Fibroblast of skin of left quadriceps (primary cell): ENCODE results near the gene MCUB.
"Not testable (repeated sequence)": the region's sequence is repeated elsewhere in the genome, so short reads cannot be mapped to it uniquely, and the experiment has no call there.

Experiments
- DNase-seq, 2 experiments: peaks; one replicate each; pipeline ENCODE4 v3.0.0-alpha.2; 2013; ENCODE audit warnings: low read depth in 2 of 2

MCUB gene

GRCh38 chr4:109678925-109679324 is 118.9 kb downstream of the MCUB start:
- not testable (repeated sequence) for DNase-seq

DNA sequence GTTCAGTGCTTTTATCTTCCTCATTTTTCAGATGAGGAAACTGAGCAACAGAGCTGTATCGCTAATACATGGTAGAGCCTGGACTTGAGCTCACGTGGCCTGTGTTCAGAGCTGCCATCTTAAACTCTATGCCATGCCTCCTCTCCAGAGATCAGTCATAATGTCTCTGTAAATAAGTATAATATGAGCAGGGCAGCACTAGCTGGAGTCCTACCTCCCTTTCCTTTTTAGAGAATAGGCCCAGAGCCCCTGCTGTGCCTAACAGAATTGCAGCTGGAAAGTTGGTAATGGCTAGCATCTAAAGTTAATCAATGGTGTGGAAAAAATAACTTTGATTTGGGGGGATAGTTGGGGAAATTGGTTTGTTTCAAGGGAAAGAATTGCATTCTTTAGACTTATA is 122.8 kb downstream of the MCUB start:
- DNase-seq = no peak

DNA sequence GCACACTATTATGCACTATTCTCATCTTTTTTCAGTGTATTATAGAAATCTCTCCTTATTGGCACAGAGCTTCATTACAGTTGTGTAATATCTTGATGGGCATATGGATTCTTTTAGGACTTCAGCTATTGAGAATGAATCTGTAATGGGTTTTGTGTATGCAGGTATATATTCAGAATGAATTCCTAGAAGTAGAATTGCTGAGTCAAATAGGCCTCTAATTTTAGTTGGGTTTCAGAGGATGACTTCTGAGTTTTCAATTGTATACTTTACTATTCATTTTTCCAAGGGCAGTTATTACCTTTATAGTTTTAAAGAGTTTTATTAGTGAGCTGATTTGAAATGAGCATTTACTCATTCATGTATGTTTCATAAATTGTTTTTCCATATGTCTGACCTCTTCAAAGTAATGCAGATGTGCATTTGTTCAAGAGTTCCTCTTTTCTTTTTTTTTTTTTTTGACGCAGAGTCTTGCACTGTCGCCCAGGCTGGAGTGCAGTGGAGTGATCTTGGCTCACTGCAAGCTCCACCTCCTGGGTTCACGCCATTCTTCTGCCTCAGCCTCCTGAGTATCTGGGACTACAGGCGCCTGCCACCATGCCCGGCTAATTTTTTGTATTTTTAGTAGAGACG is 123.7 kb downstream of the MCUB start:
- DNase-seq = no peak

DNA sequence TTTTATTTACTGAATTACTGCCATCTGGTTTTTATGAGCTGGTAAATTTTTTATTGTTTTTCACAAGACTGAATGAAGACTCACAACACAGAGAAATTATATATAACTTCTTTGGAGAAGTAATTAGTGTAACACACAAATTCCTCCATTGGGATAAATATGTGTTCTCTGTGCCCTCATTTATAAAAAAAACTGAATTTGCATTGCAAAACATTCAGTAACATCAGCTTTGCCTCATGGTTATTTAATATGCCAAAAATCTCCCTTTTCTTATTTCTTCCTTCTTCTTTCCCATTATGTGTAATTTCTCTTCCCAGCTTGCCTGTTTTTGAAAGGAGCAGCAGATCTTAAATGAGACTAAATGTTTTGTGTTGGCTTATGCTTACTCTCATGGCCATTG is 124.7 kb downstream of the MCUB start:
- DNase-seq = no peak

DNA sequence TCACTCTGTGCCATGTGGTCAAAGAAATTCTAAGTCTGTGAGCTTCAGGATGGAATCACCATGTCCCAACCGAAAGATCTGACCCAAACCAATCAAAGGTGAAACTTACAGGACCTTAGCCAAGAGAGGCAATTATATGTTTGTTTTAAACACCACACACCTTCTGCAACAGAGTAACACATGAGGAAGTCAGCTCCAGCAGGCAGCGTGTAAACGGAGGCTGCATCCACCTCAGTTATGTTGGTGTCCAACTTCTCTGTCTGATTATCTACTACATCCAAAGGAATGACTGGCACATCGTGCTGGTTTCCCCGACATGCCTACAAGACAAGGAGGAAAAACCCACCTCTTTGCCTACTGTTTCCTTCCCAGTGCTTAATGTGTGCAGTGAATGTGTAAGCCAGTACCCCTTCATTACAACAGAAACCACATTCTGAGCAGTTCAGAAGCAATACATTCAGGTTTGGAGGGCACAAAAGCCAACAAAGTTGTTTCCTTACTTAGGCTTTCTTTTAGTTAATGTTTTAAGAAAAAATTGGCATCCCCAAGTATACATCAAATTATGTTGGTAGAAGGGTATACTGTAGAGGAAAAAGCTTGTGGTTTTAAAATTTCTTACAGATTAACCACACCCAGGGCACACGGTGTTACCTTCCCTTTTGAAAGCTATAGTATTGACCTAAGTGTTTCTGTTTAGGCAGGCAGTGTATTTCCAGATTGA is 130.8 kb downstream of the MCUB start:
- no peak for DNase-seq

DNA sequence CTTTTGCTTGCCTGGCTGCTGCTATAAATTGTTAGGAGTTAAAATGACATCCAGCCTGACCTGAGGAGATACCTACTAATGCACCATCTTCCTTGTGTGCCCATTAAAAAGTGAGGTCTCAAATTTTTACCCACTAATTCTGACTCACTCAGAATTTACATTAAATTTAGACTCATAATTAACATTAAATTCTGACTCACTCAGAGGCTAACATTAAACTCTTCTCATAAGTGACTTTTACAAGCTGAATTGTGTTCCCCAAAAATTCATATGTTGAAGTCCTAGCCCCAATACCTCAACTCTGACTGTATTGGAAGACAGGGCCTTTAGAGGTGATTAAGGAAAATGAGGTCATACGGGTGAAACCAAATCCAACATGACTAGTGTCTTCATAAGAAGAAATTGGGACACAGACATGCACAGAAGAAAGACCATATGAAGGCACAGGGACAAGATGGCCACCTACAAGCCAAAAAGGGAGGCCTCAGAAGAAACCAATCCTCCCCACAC is 131.4 kb downstream of the MCUB start:
- DNase-seq = no peak

GRCh38 chr4:109698656-109699055 is 138.6 kb downstream of the MCUB start:
- DNase-seq = no peak

DNA sequence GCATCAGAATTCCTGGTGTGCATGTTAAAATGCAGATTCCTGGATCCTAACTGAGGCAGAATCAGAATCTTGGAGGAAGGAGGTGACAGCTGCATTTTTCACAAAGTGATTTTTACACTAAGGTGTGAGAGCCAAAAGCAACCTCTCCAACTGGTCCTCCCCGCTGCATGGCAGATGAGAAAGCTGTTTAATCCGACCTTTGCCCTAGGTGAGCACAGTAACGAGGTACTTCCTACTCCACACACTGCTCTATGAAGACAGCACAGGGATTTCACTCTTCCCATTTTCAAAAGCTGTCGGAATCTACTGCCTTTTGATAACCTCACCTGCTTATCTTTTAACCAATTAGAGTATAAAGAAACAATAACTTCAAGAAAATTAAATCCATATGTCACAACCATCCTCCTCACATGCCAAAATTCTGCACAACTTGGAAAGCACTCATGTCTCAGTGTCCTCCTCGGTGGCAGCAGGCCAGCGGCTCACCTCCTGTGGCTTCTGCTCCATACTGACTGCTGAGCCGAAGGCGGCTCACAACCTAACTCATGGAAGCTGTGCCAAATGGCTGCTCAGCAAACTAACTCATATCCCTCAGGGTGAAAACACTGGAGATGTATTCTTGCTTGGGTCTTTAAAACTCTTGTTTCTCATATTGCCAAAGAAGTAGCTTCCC is 139.6 kb downstream of the MCUB start:
- no peak for DNase-seq

DNA sequence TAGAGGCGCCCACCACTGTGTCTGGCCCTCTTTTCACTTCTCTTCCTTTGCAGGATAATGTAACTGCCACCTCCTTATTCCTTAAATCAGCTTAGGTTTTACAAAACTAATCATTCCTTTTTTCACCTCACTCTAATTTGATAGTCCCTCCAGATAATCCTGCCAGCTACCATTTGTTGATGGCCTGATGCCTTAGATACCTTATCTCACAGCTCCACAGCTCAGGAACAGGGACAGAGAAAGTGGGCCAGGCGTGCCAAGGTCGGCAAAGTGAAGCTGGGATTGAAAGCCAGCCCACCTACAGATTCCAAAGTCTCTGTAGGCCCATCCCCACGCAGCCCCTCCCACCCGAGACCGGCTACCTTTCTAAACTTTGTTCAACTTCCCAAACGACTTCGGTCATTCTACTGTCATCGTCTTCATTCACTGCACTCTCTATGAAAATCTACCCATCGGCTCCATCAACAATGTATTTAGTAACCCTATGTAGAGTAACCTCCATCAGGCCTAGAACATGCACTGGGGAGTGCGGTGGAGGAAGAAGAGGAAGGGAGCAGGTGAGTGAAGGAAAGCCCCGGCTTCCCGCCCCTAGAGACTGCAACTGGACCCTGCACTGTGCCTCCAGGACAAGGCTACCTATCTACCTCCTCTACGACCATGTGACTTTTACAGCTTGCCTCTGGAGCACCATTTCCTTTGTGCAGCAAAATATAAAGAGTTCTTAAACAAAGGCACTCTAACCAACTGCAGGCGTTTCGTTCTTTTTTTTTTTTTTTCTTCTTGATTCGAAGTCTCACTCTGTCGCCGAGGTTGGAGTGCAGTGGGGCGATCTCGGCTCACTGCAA is 141.7 kb downstream of the MCUB start:
- DNase-seq = no peak

- DNase-seq = peak; percentile 26 to 40
Measured at GRCh38 chr4:109702950-109703663, 143.1 kb downstream of the MCUB start, which contains the start of gene CASP6. TSS of gene CASP6 (minus strand) at chr4:109703445. CDS start at chr4:109703395, 50 bp downstream.

DNA sequence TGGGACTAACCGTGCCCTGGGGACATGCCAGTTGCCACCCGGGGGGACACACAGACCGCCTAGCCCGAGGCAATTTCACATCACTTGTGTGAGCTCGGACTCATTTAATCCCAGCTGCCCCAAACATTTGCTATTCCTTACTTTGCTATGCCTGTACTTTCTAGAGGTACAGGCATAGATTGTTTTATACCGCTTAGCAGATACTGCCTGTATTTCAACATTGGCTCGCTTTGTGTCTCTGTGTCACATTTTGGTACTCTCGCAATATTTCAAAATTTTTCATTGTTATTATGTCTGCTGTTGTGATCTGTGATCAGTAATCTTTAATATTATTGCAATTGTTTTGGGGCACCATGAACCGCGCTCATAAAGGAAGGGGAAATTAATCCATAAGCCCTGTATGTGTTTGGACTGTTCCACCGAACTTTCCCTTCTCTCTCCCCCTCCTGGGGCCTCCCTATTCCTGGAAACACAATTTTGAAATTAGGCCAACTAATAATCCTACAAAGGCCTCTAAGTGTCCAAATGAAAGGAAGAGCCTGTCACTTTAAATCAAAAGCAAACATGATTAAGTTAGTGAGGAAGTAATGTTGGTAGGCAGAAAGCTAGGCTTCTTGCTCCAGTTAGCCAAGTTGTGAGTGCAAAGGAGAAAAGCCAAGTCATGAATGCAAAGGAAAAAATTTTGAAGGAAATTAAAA is 143.8 kb downstream of the MCUB start:
- DNase-seq = no peak

DNA sequence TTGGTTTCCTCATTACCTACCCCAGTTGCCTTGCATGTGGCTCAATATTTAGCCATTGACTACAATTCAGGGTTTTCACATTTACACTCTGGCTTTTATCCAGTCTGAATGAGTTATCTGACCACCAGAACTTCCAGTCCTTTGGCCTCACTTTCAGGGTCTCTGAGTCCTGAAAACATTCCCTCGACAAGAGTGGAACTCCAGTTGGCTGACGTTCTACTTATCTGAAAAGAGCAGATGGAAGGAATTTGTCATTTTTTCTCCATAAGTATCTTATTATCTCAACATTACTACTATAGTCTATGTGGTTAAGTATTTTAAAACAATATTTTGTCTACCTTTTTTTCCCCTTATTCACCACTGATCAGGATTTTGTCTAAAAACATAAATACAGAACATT is 148.4 kb downstream of the MCUB start:
- DNase-seq = no peak

DNA sequence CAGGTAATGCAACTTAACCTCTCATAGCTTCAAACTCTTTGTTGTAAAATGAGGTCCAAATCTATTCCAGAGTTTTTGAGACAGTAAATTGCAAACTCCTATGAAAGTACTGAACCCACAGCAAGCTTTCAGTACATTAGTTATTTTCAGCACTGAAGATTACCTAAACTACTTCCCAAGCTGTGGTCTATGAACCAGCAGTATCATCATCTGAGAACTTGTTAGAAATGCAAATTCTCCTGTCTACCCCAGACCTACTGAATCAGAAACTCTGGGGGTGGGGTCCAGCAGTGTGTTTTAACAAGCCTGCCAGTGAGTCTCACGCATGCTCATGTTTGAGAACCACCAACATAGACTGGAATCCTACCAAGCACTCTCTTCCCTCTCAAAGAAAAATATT is 148.9 kb downstream of the MCUB start:
- no peak for DNase-seq

- DNase-seq = no peak
Measured at GRCh38 chr4:109713500-109713899, 153.5 kb downstream of the MCUB start.

- no peak for DNase-seq
Measured at GRCh38 chr4:109718759-109719158, 158.7 kb downstream of the MCUB start.

GRCh38 chr4:109719604-109720003 is 159.6 kb downstream of the MCUB start:
- no peak for DNase-seq

GRCh38 chr4:109721033-109721432 is 161.0 kb downstream of the MCUB start:
- no peak for DNase-seq

- DNase-seq = no peak
Measured at GRCh38 chr4:109722357-109722756, 162.3 kb downstream of the MCUB start.

DNA sequence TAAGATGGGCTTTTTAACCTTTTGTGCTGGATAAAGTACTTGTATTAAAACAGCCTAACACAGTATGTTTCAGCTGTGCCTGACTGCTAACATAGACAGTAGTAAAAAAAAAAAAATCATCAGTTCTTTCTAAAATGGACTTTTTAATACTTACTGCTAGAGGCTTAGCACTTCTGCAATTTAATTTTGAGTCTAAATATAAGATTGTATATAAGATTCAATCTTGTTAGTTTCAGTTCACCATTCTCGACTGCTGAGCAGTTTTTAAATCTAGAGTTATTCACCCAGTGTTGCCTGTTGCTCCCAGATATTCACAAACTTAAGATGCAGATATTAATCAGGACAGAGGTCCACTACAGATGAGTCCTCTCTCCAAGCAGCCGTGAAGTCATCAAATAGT is 163.1 kb downstream of the MCUB start:
- no peak for DNase-seq

DNA sequence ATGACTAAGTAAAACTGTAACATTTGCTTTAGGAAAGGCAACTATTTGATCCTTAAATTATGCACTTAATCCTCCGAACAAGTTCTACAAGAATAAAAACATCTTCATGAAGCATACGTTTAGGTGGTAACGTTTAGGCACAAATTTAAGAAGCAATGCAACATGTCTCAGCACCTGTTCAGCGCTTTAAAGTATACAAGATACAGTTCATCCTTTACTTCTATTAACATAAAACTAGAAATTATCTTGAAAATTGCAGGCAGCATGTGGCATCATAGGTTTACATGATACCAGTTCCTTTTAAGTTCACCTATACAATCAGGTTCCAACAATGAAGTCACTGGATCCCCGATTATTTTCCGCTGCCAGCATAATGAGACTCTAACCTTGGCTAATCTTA is 168.3 kb downstream of the MCUB start:
- no peak for DNase-seq
